ENCODE data around the gene OGFOD2.
A peak's percentile ranks its signal among the peaks of the same experiment; 100 is the strongest.

The OGFOD2 gene

GRCh38 chr12:122976648-122976975, 1.6 kb downstream of the OGFOD2 start:
- DNase-seq = no peak
- H3K27ac ChIP-seq (ENCODE audit: insufficient read depth, low read length, poor library complexity, severe bottlenecking) = no peak overlapping the region
- H3K4me1 ChIP-seq (ENCODE audit: control insufficient read depth, insufficient read depth, low read length, poor library complexity, severe bottlenecking) = peaks cover 33% of the 10 kb centered on the region
- H3K9me3 ChIP-seq (ENCODE audit: control insufficient read depth, low read length) = no peaks in the 10 kb centered on the region
- no peaks in the 10 kb centered on the region for H3K36me3 ChIP-seq (ENCODE audit: control insufficient read depth, insufficient read depth, low read length)
- no peak overlapping the region for H3K4me3 ChIP-seq (ENCODE audit: insufficient read depth, low read depth, low read length, poor library complexity, severe bottlenecking)
- H3K27me3 ChIP-seq (replicated peaks; ENCODE audit: control insufficient read depth, insufficient read depth, low read length, poor library complexity, severe bottlenecking) = no peaks in the 10 kb centered on the region

- Histone ChIP-seq H3K9me3 (ENCODE audit: control insufficient read depth, low read length) (no peaks in the 10 kb centered on the region), H3K4me3 (ENCODE audit: insufficient read depth, low read depth, low read length, poor library complexity, severe bottlenecking) (no peak overlapping the region), H3K4me1 (ENCODE audit: control insufficient read depth, insufficient read depth, low read length, poor library complexity, severe bottlenecking) (peaks cover 38% of the 10 kb centered on the region), H3K27ac (ENCODE audit: insufficient read depth, low read length, poor library complexity, severe bottlenecking) (no peak overlapping the region), H3K36me3 (ENCODE audit: control insufficient read depth, insufficient read depth, low read length) (no peaks in the 10 kb centered on the region), H3K27me3 (replicated peaks; ENCODE audit: control insufficient read depth, insufficient read depth, low read length, poor library complexity, severe bottlenecking) (no peaks in the 10 kb centered on the region)
- no peak for DNase-seq
Observed at GRCh38 chr12:122977153-122977552, 2.1 kb downstream of the OGFOD2 start.

GRCh38 chr12:122977655-122978392, 2.8 kb downstream of the OGFOD2 start:
- H3K4me3 ChIP-seq (ENCODE audit: insufficient read depth, low read depth, low read length, poor library complexity, severe bottlenecking) = no peak overlapping the region
- peaks cover 5% of the 10 kb centered on the region for H3K36me3 ChIP-seq (ENCODE audit: control insufficient read depth, insufficient read depth, low read length)
- H3K27ac ChIP-seq (ENCODE audit: insufficient read depth, low read length, poor library complexity, severe bottlenecking) = no peak overlapping the region
- DNase-seq = no peak
- peaks cover 45% of the 10 kb centered on the region for H3K4me1 ChIP-seq (ENCODE audit: control insufficient read depth, insufficient read depth, low read length, poor library complexity, severe bottlenecking)
- H3K27me3 ChIP-seq (replicated peaks; ENCODE audit: control insufficient read depth, insufficient read depth, low read length, poor library complexity, severe bottlenecking) = no peaks in the 10 kb centered on the region
- no peaks in the 10 kb centered on the region for H3K9me3 ChIP-seq (ENCODE audit: control insufficient read depth, low read length)

- no peak for DNase-seq
- H3K4me1 ChIP-seq (ENCODE audit: control insufficient read depth, insufficient read depth, low read length, poor library complexity, severe bottlenecking) = peaks cover 45% of the 10 kb centered on the region
- no peak overlapping the region for H3K27ac ChIP-seq (ENCODE audit: insufficient read depth, low read length, poor library complexity, severe bottlenecking)
- no peaks in the 10 kb centered on the region for H3K27me3 ChIP-seq (replicated peaks; ENCODE audit: control insufficient read depth, insufficient read depth, low read length, poor library complexity, severe bottlenecking)
- no peaks in the 10 kb centered on the region for H3K9me3 ChIP-seq (ENCODE audit: control insufficient read depth, low read length)
- peaks cover 8% of the 10 kb centered on the region for H3K36me3 ChIP-seq (ENCODE audit: control insufficient read depth, insufficient read depth, low read length)
- no peak overlapping the region for H3K4me3 ChIP-seq (ENCODE audit: insufficient read depth, low read depth, low read length, poor library complexity, severe bottlenecking)
Observed at GRCh38 chr12:122978507-122978955, 3.5 kb downstream of the OGFOD2 start.

- Histone ChIP-seq H3K27me3 (replicated peaks; ENCODE audit: control insufficient read depth, insufficient read depth, low read length, poor library complexity, severe bottlenecking) (no peaks in the 10 kb centered on the region), H3K36me3 (ENCODE audit: control insufficient read depth, insufficient read depth, low read length) (peaks cover 8% of the 10 kb centered on the region), H3K9me3 (ENCODE audit: control insufficient read depth, low read length) (no peaks in the 10 kb centered on the region), H3K4me1 (ENCODE audit: control insufficient read depth, insufficient read depth, low read length, poor library complexity, severe bottlenecking) (peaks cover 46% of the 10 kb centered on the region), H3K4me3 (ENCODE audit: insufficient read depth, low read depth, low read length, poor library complexity, severe bottlenecking) (peak overlapping the region; percentile 88), H3K27ac (ENCODE audit: insufficient read depth, low read length, poor library complexity, severe bottlenecking) (no peak overlapping the region)
- no peak for DNase-seq
Observed at GRCh38 chr12:122979001-122979907, 4.2 kb downstream of the OGFOD2 start.

- Histone ChIP-seq H3K36me3 (ENCODE audit: control insufficient read depth, insufficient read depth, low read length) (peaks cover 8% of the 10 kb centered on the region), H3K27me3 (replicated peaks; ENCODE audit: control insufficient read depth, insufficient read depth, low read length, poor library complexity, severe bottlenecking) (no peaks in the 10 kb centered on the region), H3K27ac (ENCODE audit: insufficient read depth, low read length, poor library complexity, severe bottlenecking) (peak overlapping the region; percentile 64), H3K4me3 (ENCODE audit: insufficient read depth, low read depth, low read length, poor library complexity, severe bottlenecking) (peak overlapping the region; percentile 88), H3K4me1 (ENCODE audit: control insufficient read depth, insufficient read depth, low read length, poor library complexity, severe bottlenecking) (peaks cover 45% of the 10 kb centered on the region), H3K9me3 (ENCODE audit: control insufficient read depth, low read length) (no peaks in the 10 kb centered on the region)
- no peak for DNase-seq
Observed at GRCh38 chr12:122979908-122980182, 4.8 kb downstream of the OGFOD2 start.

GRCh38 chr12:122980183-122981035, 5.4 kb downstream of the OGFOD2 start, which contains the start of gene ARL6IP4:
TSS of gene ARL6IP4 (plus strand) at chr12:122980681. CDS start at chr12:122981140, 459 bp downstream.
- H3K4me1 ChIP-seq (ENCODE audit: control insufficient read depth, insufficient read depth, low read length, poor library complexity, severe bottlenecking) = peaks cover 45% of the 10 kb centered on the region
- peak within 1 kb of the TSS; percentile 88 for H3K4me3 ChIP-seq (ENCODE audit: insufficient read depth, low read depth, low read length, poor library complexity, severe bottlenecking)
- no peaks in the 10 kb centered on the region for H3K27me3 ChIP-seq (replicated peaks; ENCODE audit: control insufficient read depth, insufficient read depth, low read length, poor library complexity, severe bottlenecking)
- no peaks in the 10 kb centered on the region for H3K9me3 ChIP-seq (ENCODE audit: control insufficient read depth, low read length)
- peak within 1 kb of the TSS; percentile 64 for H3K27ac ChIP-seq (ENCODE audit: insufficient read depth, low read length, poor library complexity, severe bottlenecking)
- peaks cover 8% of the 10 kb centered on the region for H3K36me3 ChIP-seq (ENCODE audit: control insufficient read depth, insufficient read depth, low read length)
- DNase-seq = peak; percentile 39 to 51 (median 50)

- H3K4me3 ChIP-seq (ENCODE audit: insufficient read depth, low read depth, low read length, poor library complexity, severe bottlenecking) = peak overlapping the region; percentile 88
- peaks cover 39% of the 10 kb centered on the region for H3K4me1 ChIP-seq (ENCODE audit: control insufficient read depth, insufficient read depth, low read length, poor library complexity, severe bottlenecking)
- peaks cover 8% of the 10 kb centered on the region for H3K36me3 ChIP-seq (ENCODE audit: control insufficient read depth, insufficient read depth, low read length)
Observed at GRCh38 chr12:122981036-122981471, 6.0 kb downstream of the OGFOD2 start.

GRCh38 chr12:122981587-122982476, 6.8 kb downstream of the OGFOD2 start:
- H3K36me3 ChIP-seq (ENCODE audit: control insufficient read depth, insufficient read depth, low read length) = peaks cover 8% of the 10 kb centered on the region
- peak overlapping the region; percentile 64 for H3K27ac ChIP-seq (ENCODE audit: insufficient read depth, low read length, poor library complexity, severe bottlenecking)
- H3K27me3 ChIP-seq (replicated peaks; ENCODE audit: control insufficient read depth, insufficient read depth, low read length, poor library complexity, severe bottlenecking) = no peaks in the 10 kb centered on the region
- peaks cover 35% of the 10 kb centered on the region for H3K4me1 ChIP-seq (ENCODE audit: control insufficient read depth, insufficient read depth, low read length, poor library complexity, severe bottlenecking)
- DNase-seq = no peak
- H3K4me3 ChIP-seq (ENCODE audit: insufficient read depth, low read depth, low read length, poor library complexity, severe bottlenecking) = peak overlapping the region; percentile 88
- H3K9me3 ChIP-seq (ENCODE audit: control insufficient read depth, low read length) = no peaks in the 10 kb centered on the region

More at GRCh38 chr12:122981036-122981471, 6.0 kb downstream of the OGFOD2 start:
- Histone ChIP-seq H3K9me3 (ENCODE audit: control insufficient read depth, low read length) (no peaks in the 10 kb centered on the region), H3K27me3 (replicated peaks; ENCODE audit: control insufficient read depth, insufficient read depth, low read length, poor library complexity, severe bottlenecking) (no peaks in the 10 kb centered on the region), H3K27ac (ENCODE audit: insufficient read depth, low read length, poor library complexity, severe bottlenecking) (peak overlapping the region; percentile 64)
- DNase-seq = no peak
